K562 (cell line): ENCODE measurements around the gene HS3ST3B1. TPM values are rescaled to one million over a fixed set of nuclear protein-coding genes. Genes with fewer than 3 reads are reported as not detected.

ENCODE experiments used
- CBX1 ChIP-seq: sonication (generic); IDR thresholded peaks from 2 replicates; pipeline ENCODE4 v1.6.1; 2016; ENCODE audit warnings: antibody characterized with exemption, low read depth, mild to moderate bottlenecking
- DNMT1 ChIP-seq: fragments of 450-650 bp; IDR thresholded peaks from 2 replicates; pipeline ENCODE4 v1.6.1; 2016; ENCODE audit warnings: antibody characterized with exemption, mild to moderate bottlenecking
- E4F1 ChIP-seq: fragments of 250-450 bp; sonication (Bioruptor Pico); IDR thresholded peaks from 2 replicates; pipeline ENCODE4 v1.5.0; 2021; ENCODE audit warnings: mild to moderate bottlenecking, borderline replicate concordance
- FUS ChIP-seq: fragments of 200-400 bp; formaldehyde crosslinking; optimal IDR thresholded peaks from 2 replicates; pipeline ENCODE3; 2017; ENCODE audit warnings: low read depth, low read length
- GTF2A2 ChIP-seq: IDR thresholded peaks from 2 replicates; pipeline ENCODE4 v1.6.1; 2016; ENCODE audit warnings: mild to moderate bottlenecking, missing genetic modification characterization, missing compliant biosample characterization
- HDAC8 ChIP-seq: fragments of 450-650 bp; IDR thresholded peaks from 2 replicates; pipeline ENCODE4 v1.6.1; 2016; ENCODE audit warnings: mild to moderate bottlenecking, missing genetic modification characterization, moderate library complexity, missing compliant biosample characterization
- HEY1 ChIP-seq: fragments of 250-450 bp; sonication (Bioruptor Pico); IDR thresholded peaks from 2 replicates; pipeline ENCODE4 v1.5.0; 2020; ENCODE audit warnings: mild to moderate bottlenecking, moderate library complexity, borderline replicate concordance
- MAFG ChIP-seq: fragments of 450-650 bp; conservative IDR thresholded peaks from 2 replicates; pipeline ENCODE4 v1.6.1; 2016; ENCODE audit warnings: missing genetic modification characterization, missing compliant biosample characterization
- NFRKB ChIP-seq: fragments of 450-650 bp; IDR thresholded peaks from 2 replicates; pipeline ENCODE4 v1.6.1; 2016; ENCODE audit warnings: low read depth
- POLR2A ChIP-seq: fragments of 450-650 bp; conservative IDR thresholded peaks from 2 replicates; pipeline ENCODE4 v1.6.1; 2016
- RNF219 ChIP-seq: fragments of 250-450 bp; sonication (Bioruptor Pico); IDR thresholded peaks from 2 replicates; pipeline ENCODE4 v1.5.0; 2022; ENCODE audit warnings: mild to moderate bottlenecking
- SMAD4 ChIP-seq: fragments of 250-450 bp; sonication (Bioruptor Pico); conservative IDR thresholded peaks from 2 replicates; pipeline ENCODE4 v1.8.0; 2021; ENCODE audit warnings: inconsistent platforms, mild to moderate bottlenecking, moderate library complexity
- TAF15 ChIP-seq: fragments of 200-400 bp; formaldehyde crosslinking; IDR thresholded peaks from 2 replicates; pipeline ENCODE4 v1.6.1; 2017; ENCODE audit warnings: mild to moderate bottlenecking, low read depth, low read length, moderate library complexity
- TGIF2 ChIP-seq: sonication (generic); formaldehyde crosslinking; IDR thresholded peaks from 2 replicates; pipeline ENCODE4 v1.8.1; 2022; ENCODE audit warnings: mild to moderate bottlenecking, missing genetic modification reagents, moderate library complexity
- UBTF ChIP-seq, 2 experiments: IDR thresholded peaks; 2 replicates each; pipeline ENCODE4 v1.6.1; 2012; ENCODE audit warnings: improper control_type of control experiment in 2 of 2, low read depth in 2 of 2, low read length in 2 of 2, borderline replicate concordance in 1 of 2
- ZFP1 ChIP-seq: fragments of 450-650 bp; formaldehyde crosslinking; IDR thresholded peaks from 2 replicates; pipeline ENCODE4 v1.4.0; 2020; ENCODE audit warnings: mild to moderate bottlenecking, mixed read lengths
- ZFP30 ChIP-seq: fragments of 250-450 bp; sonication (Bioruptor Pico); IDR thresholded peaks from 2 replicates; pipeline ENCODE4 v1.8.0; 2022; ENCODE audit warnings: moderate library complexity, mild to moderate bottlenecking, inconsistent platforms, borderline replicate concordance
- ZNF140 ChIP-seq: fragments of 250-450 bp; sonication (Bioruptor Pico); IDR thresholded peaks from 2 replicates; pipeline ENCODE4 v1.8.0; 2021; ENCODE audit warnings: moderate library complexity, mild to moderate bottlenecking, inconsistent platforms
- ZNF324 ChIP-seq: fragments of 250-450 bp; sonication (Bioruptor Pico); IDR thresholded peaks from 2 replicates; pipeline ENCODE4 v1.4.0; 2020; ENCODE audit warnings: mild to moderate bottlenecking
- ZNF584 ChIP-seq: fragments of 200-800 bp; sonication (Bioruptor generic); IDR thresholded peaks from 2 replicates; pipeline ENCODE4 v1.6.1; 2016; ENCODE audit warnings: low read depth, mild to moderate bottlenecking, missing genetic modification characterization, missing compliant biosample characterization
- ZNF785 ChIP-seq: fragments of 250-450 bp; sonication (Bioruptor Pico); IDR thresholded peaks from 2 replicates; pipeline ENCODE4 v1.4.0; 2020; ENCODE audit warnings: mild to moderate bottlenecking
- polyA plus RNA-seq, 8 experiments: library from polyadenylated mRNA; depleted of rRNA in 4 of 8; stranded (reverse) in 5 of 8; unstranded in 3 of 8; fragments of >200 nt; fragmentation: Nextera tagmentation in 2 of 8; fragmentation: Illumina TruSeq in 1 of 8; extraction: Ambion mirVana in 2 of 8; extraction: Trizol in 1 of 8; gene quantifications; 2 replicates each; pipeline versions ENCODE4 v1.2.1 to v1.2.3, GENCODE V29; 2011 to 2014; ENCODE audit warnings: inconsistent platforms in 1 of 8, missing spikeins in 1 of 8
- total RNA-seq, 7 experiments: library from RNA; depleted of rRNA in 6 of 7; stranded (reverse); fragments of >200 nt in 6 of 7; fragmentation: Illumina TruSeq in 2 of 7; extraction: Trizol in 2 of 7; gene quantifications; 2 replicates each; pipeline versions ENCODE4 v1.2.1 to v1.2.3, GENCODE V29; 2011 to 2021; ENCODE audit warnings: low replicate concordance in 1 of 7

HS3ST3B1 gene
- total and polyA plus RNA-seq, 9 of the 15 experiments (the other 6 are each of a cell fraction or from before 2014, with no cell fraction given) = 1.9 to 12.9 (median 3.7) TPM

GRCh38 chr17:14308965-14309879 lies 8.3 kb downstream of the HS3ST3B1 start (continued):
- TF ChIP-seq UBTF (IDR thresholded peaks at IDR 0.05; ENCODE audit: borderline replicate concordance in 1 of 2, low read depth in 2 of 2, low read length in 2 of 2) = no peak
- no peak for TF ChIP-seq E4F1
- TF ChIP-seq ZNF785 = no peak
- TF ChIP-seq MAFG (tag) = no peak
- TF ChIP-seq ZNF324 (CRISPR knock-in tag) = no peak
- peak; percentile 73; the same call in 1 of the 2 replicates for TF ChIP-seq POLR2A
- TF ChIP-seq CBX1 = no peak
- no peak for TF ChIP-seq DNMT1
- peak; percentile 53; the same call in 1 of the 2 replicates for TF ChIP-seq NFRKB
- peak; percentile 92 for TF ChIP-seq SMAD4
- no peak for TF ChIP-seq GTF2A2
- TF ChIP-seq HEY1 = no peak
- TF ChIP-seq ZNF584 (CRISPR knock-in tag) = no peak
- TF ChIP-seq HDAC8 (tag) = no peak
- TF ChIP-seq TAF15 = no peak
- TF ChIP-seq ZFP1 (CRISPR knock-in tag) = no peak
- no peak for TF ChIP-seq ZFP30 (CRISPR knock-in tag)
- no peak for TF ChIP-seq TGIF2 (CRISPR knock-in tag)
- TF ChIP-seq FUS = no peak
- no peak for TF ChIP-seq RNF219 (CRISPR knock-in tag)
- no peak for TF ChIP-seq ZNF140 (CRISPR knock-in tag)
